Activated CD4-positive, alpha-beta T cell treated with anti-CD3 and anti-CD28 coated beads, Interleukin-2, amount 50 U/mL, for 16 hours (primary cell): ENCODE measurements around the gene RPA1.
A peak's percentile ranks its signal among the peaks of the same experiment; 100 is the strongest.
"Not testable (repeated sequence)": the region's sequence is repeated elsewhere in the genome, so short reads cannot be mapped to it uniquely, and the experiment has no call there.

Experiments used
- DNase-seq: peaks from one replicate; pipeline ENCODE4 v3.0.0-alpha.2; 2020

The RPA1 gene

GRCh38 chr17:1820528-1821252, 9.1 kb upstream of the RPA1 start:
- no peak for DNase-seq

- no peak for DNase-seq
Measured at GRCh38 chr17:1829216-1829591, 601 bp upstream of the RPA1 start.

GRCh38 chr17:1830288-1830687, 483 bp downstream of the RPA1 start:
- peak; percentile 28 for DNase-seq

GRCh38 chr17:1834380-1835149, 4.8 kb downstream of the RPA1 start:
- peak; percentile 75 for DNase-seq

- no peak for DNase-seq
Measured at GRCh38 chr17:1839516-1839915, 9.7 kb downstream of the RPA1 start.

GRCh38 chr17:1843947-1844346, 14.1 kb downstream of the RPA1 start:
- DNase-seq = no peak

- DNase-seq = no peak
Measured at GRCh38 chr17:1847191-1847590, 17.4 kb downstream of the RPA1 start.

- DNase-seq = peak; percentile 10
Measured at GRCh38 chr17:1852327-1852726, 22.5 kb downstream of the RPA1 start.

GRCh38 chr17:1853698-1854097, 23.9 kb downstream of the RPA1 start:
- no peak for DNase-seq

- not testable (repeated sequence) for DNase-seq
Measured at GRCh38 chr17:1856462-1856861, 26.7 kb downstream of the RPA1 start.

- no peak for DNase-seq
Measured at GRCh38 chr17:1860978-1861377, 31.2 kb downstream of the RPA1 start.

GRCh38 chr17:1861391-1862010, 31.7 kb downstream of the RPA1 start:
- DNase-seq = no peak

- DNase-seq = peak; percentile 61
Measured at GRCh38 chr17:1865252-1866037, 35.6 kb downstream of the RPA1 start.

GRCh38 chr17:1867307-1867706, 37.5 kb downstream of the RPA1 start:
- DNase-seq = no peak

- DNase-seq = no peak
Measured at GRCh38 chr17:1868090-1868489, 38.3 kb downstream of the RPA1 start.

GRCh38 chr17:1870592-1870991, 40.8 kb downstream of the RPA1 start:
- DNase-seq = peak; percentile 71

GRCh38 chr17:1871756-1872155, 42.0 kb downstream of the RPA1 start:
- DNase-seq = no peak

- DNase-seq = no peak
Measured at GRCh38 chr17:1872254-1872653, 42.4 kb downstream of the RPA1 start.

- DNase-seq = no peak
Measured at GRCh38 chr17:1872976-1873375, 43.2 kb downstream of the RPA1 start.

GRCh38 chr17:1873418-1873817, 43.6 kb downstream of the RPA1 start:
- peak; percentile 44 for DNase-seq

- no peak for DNase-seq
Measured at GRCh38 chr17:1875597-1875996, 45.8 kb downstream of the RPA1 start.

- no peak for DNase-seq
Measured at GRCh38 chr17:1878419-1879121, 48.8 kb downstream of the RPA1 start.
